ENCODE measurements around the gene CLPX. TPM values are rescaled to one million over a fixed set of nuclear protein-coding genes. Genes with fewer than 3 reads are reported as not detected.

The CLPX gene
- total RNA-seq, 1 donor from 2014 or later = 38.2 TPM

DNA sequence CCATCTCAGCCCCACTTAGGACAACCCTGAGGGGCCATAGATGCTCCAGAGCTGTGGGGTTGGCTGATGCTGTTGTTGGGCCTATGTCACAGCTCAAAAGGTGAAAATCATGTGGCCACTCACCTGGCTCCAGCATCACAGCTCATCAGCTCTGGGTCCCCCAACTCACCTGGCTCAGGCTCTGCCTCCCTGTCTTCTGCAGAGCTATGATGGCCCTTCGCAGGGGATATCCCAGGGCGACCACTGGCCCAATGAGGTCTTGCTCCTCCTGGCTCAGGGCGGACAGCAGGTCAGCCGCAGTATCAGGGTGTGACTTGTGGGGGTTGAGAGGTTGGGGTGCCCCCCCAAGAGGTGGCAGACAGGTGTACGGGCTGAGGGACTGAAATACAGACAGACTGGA lies 85.8 kb downstream of the CLPX start:
- TF ChIP-seq, protein P1, sequence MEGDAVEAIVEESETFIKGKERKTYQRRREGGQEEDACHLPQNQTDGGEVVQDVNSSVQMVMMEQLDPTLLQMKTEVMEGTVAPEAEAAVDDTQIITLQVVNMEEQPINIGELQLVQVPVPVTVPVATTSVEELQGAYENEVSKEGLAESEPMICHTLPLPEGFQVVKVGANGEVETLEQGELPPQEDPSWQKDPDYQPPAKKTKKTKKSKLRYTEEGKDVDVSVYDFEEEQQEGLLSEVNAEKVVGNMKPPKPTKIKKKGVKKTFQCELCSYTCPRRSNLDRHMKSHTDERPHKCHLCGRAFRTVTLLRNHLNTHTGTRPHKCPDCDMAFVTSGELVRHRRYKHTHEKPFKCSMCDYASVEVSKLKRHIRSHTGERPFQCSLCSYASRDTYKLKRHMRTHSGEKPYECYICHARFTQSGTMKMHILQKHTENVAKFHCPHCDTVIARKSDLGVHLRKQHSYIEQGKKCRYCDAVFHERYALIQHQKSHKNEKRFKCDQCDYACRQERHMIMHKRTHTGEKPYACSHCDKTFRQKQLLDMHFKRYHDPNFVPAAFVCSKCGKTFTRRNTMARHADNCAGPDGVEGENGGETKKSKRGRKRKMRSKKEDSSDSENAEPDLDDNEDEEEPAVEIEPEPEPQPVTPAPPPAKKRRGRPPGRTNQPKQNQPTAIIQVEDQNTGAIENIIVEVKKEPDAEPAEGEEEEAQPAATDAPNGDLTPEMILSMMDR (IDR thresholded peaks at IDR 0.05) = no peak
- H3K36me3 ChIP-seq = peaks cover 37% of the 10 kb centered on the region
- no peak for DNase-seq
- H3K9me3 ChIP-seq = no peaks in the 10 kb centered on the region
- H3K27ac ChIP-seq = no peak overlapping the region
- no peaks in the 10 kb centered on the region for H3K4me1 ChIP-seq
- no peak overlapping the region for H3K4me3 ChIP-seq
- H3K27me3 ChIP-seq = no peaks in the 10 kb centered on the region
- intact Hi-C loops (cut with DNase I) = no loop called here
- no peak for ATAC-seq

Other genes starting within 250 kb of the CLPX start
- gene SPG21, start 195.4 kb downstream of the CLPX start, total RNA-seq = 107 TPM
- 13.7 TPM for gene MTFMT, start 155.7 kb downstream of the CLPX start, total RNA-seq
- 3.8 TPM for gene SLC51B, start 140.0 kb downstream of the CLPX start, total RNA-seq
- 20.2 TPM for gene RASL12, start 117.4 kb downstream of the CLPX start, total RNA-seq
- not detected for gene KBTBD13, start 108.6 kb downstream of the CLPX start, total RNA-seq
- gene UBAP1L, start 70.1 kb downstream of the CLPX start, total RNA-seq = 4.9 TPM
- 29.4 TPM for gene PDCD7, start 51.5 kb downstream of the CLPX start, total RNA-seq
- 1.1 TPM for gene CILP, start 26.1 kb upstream of the CLPX start, total RNA-seq
- 8.3 TPM for gene PARP16, start 101.5 kb upstream of the CLPX start, total RNA-seq
- gene RNU5A-1, start 110.7 kb upstream of the CLPX start, total RNA-seq = not detected
- 21.6 TPM for gene RNU5B-1, start 119.3 kb upstream of the CLPX start, total RNA-seq
- not detected for gene IGDCC3, start 192.7 kb upstream of the CLPX start, total RNA-seq
- gene IGDCC4, start 237.6 kb upstream of the CLPX start, total RNA-seq = 0.38 TPM